Measurements from ENCODE around the gene KAZN. TPM values are rescaled to one million over a fixed set of nuclear protein-coding genes. Genes with fewer than 3 reads are reported as not detected.

KAZN gene
- total RNA-seq, 1 donor from 2014 or later = 7.9 TPM

- H3K27me3 Mint-ChIP-seq (ENCODE audit: unreplicated experiment) = peaks cover 3% of the 10 kb centered on the region
- TF ChIP-seq CTCF (IDR thresholded peaks at IDR 0.05; ENCODE audit: partially characterized antibody, unreplicated experiment) = no peak
- peaks cover 11% of the 10 kb centered on the region for H3K4me1 Mint-ChIP-seq (ENCODE audit: low read depth, unreplicated experiment)
- H3K36me3 Mint-ChIP-seq (ENCODE audit: unreplicated experiment) = no peaks in the 10 kb centered on the region
- H3K27ac Mint-ChIP-seq (ENCODE audit: unreplicated experiment) = no peak overlapping the region
- no peak for DNase-seq
- H3K4me3 Mint-ChIP-seq (ENCODE audit: unreplicated experiment) = no peak overlapping the region
- H3K9me3 Mint-ChIP-seq (ENCODE audit: unreplicated experiment) = peaks cover 8% of the 10 kb centered on the region
Observed at GRCh38 chr1:14976256-14976655, 377.8 kb downstream of the KAZN start.

- DNase-seq = no peak
- Mint-ChIP-seq H3K4me1 (ENCODE audit: low read depth, unreplicated experiment) (peaks cover 11% of the 10 kb centered on the region), H3K36me3 (ENCODE audit: unreplicated experiment) (no peaks in the 10 kb centered on the region), H3K27me3 (ENCODE audit: unreplicated experiment) (peaks cover 1% of the 10 kb centered on the region), H3K4me3 (ENCODE audit: unreplicated experiment) (no peak overlapping the region), H3K27ac (ENCODE audit: unreplicated experiment) (no peak overlapping the region), H3K9me3 (ENCODE audit: unreplicated experiment) (peaks cover 7% of the 10 kb centered on the region)
- no peak for TF ChIP-seq CTCF (IDR thresholded peaks at IDR 0.05; ENCODE audit: partially characterized antibody, unreplicated experiment)
Observed at GRCh38 chr1:14977338-14977931, 378.9 kb downstream of the KAZN start.

- Mint-ChIP-seq H3K27ac (ENCODE audit: unreplicated experiment) (no peak overlapping the region), H3K4me1 (ENCODE audit: low read depth, unreplicated experiment) (peaks cover 7% of the 10 kb centered on the region), H3K4me3 (ENCODE audit: unreplicated experiment) (no peak overlapping the region), H3K27me3 (ENCODE audit: unreplicated experiment) (peaks cover 1% of the 10 kb centered on the region), H3K9me3 (ENCODE audit: unreplicated experiment) (peaks cover 5% of the 10 kb centered on the region), H3K36me3 (ENCODE audit: unreplicated experiment) (no peaks in the 10 kb centered on the region)
- peak; percentile 39 for DNase-seq
- no peak for TF ChIP-seq CTCF (IDR thresholded peaks at IDR 0.05; ENCODE audit: partially characterized antibody, unreplicated experiment)
Observed at GRCh38 chr1:14980621-14981218, 382.2 kb downstream of the KAZN start.

- Mint-ChIP-seq H3K27ac (ENCODE audit: unreplicated experiment) (no peak overlapping the region), H3K4me1 (ENCODE audit: low read depth, unreplicated experiment) (peaks cover 7% of the 10 kb centered on the region), H3K36me3 (ENCODE audit: unreplicated experiment) (no peaks in the 10 kb centered on the region), H3K4me3 (ENCODE audit: unreplicated experiment) (no peak overlapping the region), H3K9me3 (ENCODE audit: unreplicated experiment) (peaks cover 7% of the 10 kb centered on the region), H3K27me3 (ENCODE audit: unreplicated experiment) (peaks cover 3% of the 10 kb centered on the region)
- DNase-seq = no peak
- TF ChIP-seq CTCF (IDR thresholded peaks at IDR 0.05; ENCODE audit: partially characterized antibody, unreplicated experiment) = no peak
Observed at GRCh38 chr1:14982029-14982428, 383.5 kb downstream of the KAZN start.

- Mint-ChIP-seq H3K9me3 (ENCODE audit: unreplicated experiment) (peaks cover 4% of the 10 kb centered on the region), H3K27me3 (ENCODE audit: unreplicated experiment) (peaks cover 3% of the 10 kb centered on the region), H3K4me3 (ENCODE audit: unreplicated experiment) (no peak overlapping the region), H3K4me1 (ENCODE audit: low read depth, unreplicated experiment) (peaks cover 8% of the 10 kb centered on the region), H3K27ac (ENCODE audit: unreplicated experiment) (no peak overlapping the region), H3K36me3 (ENCODE audit: unreplicated experiment) (no peaks in the 10 kb centered on the region)
- TF ChIP-seq CTCF (IDR thresholded peaks at IDR 0.05; ENCODE audit: partially characterized antibody, unreplicated experiment) = peak; percentile 27
- no peak for DNase-seq
Observed at GRCh38 chr1:14983277-14983676, 384.8 kb downstream of the KAZN start.
